SK-N-SH treated with all-trans-retinoic acid at 6 μM for 48 hours (cell line): ENCODE measurements around the gene BRSK1.

ENCODE experiments used
- CSDC2 ChIP-seq: fragments of 250-450 bp; sonication (Bioruptor Pico); IDR thresholded peaks from 2 replicates; pipeline ENCODE4 v1.5.0; 2020; ENCODE audit warnings: mild to moderate bottlenecking, moderate library complexity
- TOX ChIP-seq: fragments of 250-450 bp; sonication (Bioruptor Pico); IDR thresholded peaks from 2 replicates; pipeline ENCODE4 v1.8.0; 2021; ENCODE audit warnings: mild to moderate bottlenecking, moderate library complexity, borderline replicate concordance

- TF ChIP-seq TOX (CRISPR knock-in tag) = no peak
- TF ChIP-seq CSDC2 (CRISPR knock-in tag) = no peak
Measured at GRCh38 chr19:55312621-55313512, 29.1 kb downstream of the BRSK1 start.
